Activated CD4-positive, CD25-positive, alpha-beta regulatory T cell treated with anti-CD3 and anti-CD28 coated beads, Interleukin-2, amount 50 U/mL, for 16 hours (primary cell): ENCODE data around the gene TFR2.
"Not testable (repeated sequence)": the region's sequence is repeated elsewhere in the genome, so short reads cannot be mapped to it uniquely, and the experiment has no call there.

Experiments
- DNase-seq: peaks from one replicate; pipeline ENCODE4 v3.0.0-alpha.2; 2020; ENCODE audit warnings: low read depth, low spot score

Gene TFR2

DNA sequence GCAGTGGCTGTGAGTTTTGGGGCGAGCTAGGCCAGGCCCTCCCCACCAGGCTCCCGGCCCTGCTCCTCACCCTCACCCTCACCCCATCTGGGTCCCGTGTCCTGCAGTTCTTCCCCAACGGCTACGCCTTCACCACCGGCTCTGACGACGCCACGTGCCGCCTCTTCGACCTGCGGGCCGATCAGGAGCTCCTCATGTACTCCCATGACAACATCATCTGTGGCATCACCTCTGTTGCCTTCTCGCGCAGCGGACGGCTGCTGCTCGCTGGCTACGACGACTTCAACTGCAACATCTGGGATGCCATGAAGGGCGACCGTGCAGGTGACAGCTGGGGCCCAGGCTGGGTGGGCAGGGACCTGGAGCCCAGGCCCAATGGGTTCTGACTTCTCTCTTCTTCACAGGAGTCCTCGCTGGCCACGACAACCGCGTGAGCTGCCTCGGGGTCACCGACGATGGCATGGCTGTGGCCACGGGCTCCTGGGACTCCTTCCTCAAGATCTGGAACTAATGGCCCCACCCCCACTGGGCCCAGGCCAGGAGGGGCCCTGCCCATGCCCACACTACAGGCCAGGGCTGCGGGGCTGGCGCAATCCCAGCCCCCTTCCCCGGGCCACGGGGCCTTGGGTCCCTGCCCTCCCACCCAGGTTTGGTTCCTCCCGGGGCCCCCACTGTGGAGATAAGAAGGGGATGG, 37.1 kb upstream of the TFR2 start:
- no peak for DNase-seq

DNA sequence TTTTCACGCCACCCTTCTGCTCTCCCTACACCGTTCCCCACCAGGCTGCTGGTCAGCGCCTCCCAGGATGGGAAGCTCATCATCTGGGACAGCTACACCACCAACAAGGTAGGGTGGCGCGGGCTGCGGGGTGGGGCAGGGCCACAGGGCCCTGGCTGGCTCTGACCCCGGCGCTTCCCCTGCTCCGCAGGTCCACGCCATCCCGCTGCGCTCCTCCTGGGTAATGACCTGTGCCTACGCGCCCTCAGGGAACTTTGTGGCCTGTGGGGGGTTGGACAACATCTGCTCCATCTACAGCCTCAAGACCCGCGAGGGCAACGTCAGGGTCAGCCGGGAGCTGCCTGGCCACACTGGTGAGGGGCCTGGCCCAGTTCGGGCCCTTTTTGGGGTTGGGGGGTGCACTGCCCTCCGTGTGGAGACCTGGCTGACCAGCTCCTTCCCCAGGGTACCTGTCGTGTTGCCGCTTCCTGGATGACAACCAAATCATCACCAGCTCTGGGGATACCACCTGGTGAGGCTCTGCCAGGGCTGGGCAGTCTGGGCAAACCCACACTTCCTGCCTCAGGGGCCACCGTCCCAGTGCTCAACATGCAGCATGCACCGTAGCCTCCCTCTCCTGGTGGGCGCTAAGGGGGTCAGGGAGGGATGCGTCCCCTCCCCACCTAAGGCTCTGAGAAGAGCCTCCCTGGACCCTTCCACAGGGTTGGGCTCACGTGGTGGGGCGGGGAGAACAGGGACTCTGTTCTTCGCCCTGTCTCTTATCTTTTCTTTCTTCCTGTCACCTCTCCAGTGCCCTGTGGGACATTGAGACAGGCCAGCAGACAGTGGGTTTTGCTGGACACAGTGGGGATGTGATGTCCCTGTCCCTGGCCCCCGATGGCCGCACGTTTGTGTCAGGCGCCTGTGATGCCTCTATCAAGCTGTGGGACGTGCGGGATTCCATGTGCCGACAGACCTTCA, 36.2 kb upstream of the TFR2 start:
- DNase-seq: no peak

GRCh38 chr7:100676501-100677306, 35.4 kb upstream of the TFR2 start:
- DNase-seq: no peak

GRCh38 chr7:100675581-100676350, 34.4 kb upstream of the TFR2 start:
- peak; percentile 76 for DNase-seq

DNA sequence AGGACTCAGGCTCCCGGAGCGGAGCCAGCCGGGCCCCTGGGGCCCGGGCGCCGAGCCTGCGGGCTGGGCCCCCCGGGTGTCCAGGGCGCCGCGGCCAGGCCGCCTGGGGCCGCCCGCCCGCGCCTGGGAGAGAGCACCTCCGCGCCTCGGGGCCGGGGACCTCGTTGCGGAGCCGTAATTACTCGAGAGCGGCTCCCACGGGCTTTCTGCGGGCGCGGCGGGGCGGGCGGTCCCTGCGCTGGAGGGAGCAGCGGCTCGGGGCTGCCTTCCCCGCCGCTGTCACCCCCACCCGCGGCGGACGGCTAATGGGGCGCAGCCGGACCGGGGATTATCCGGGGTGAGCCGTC, 33.7 kb upstream of the TFR2 start:
- DNase-seq: no peak

DNA sequence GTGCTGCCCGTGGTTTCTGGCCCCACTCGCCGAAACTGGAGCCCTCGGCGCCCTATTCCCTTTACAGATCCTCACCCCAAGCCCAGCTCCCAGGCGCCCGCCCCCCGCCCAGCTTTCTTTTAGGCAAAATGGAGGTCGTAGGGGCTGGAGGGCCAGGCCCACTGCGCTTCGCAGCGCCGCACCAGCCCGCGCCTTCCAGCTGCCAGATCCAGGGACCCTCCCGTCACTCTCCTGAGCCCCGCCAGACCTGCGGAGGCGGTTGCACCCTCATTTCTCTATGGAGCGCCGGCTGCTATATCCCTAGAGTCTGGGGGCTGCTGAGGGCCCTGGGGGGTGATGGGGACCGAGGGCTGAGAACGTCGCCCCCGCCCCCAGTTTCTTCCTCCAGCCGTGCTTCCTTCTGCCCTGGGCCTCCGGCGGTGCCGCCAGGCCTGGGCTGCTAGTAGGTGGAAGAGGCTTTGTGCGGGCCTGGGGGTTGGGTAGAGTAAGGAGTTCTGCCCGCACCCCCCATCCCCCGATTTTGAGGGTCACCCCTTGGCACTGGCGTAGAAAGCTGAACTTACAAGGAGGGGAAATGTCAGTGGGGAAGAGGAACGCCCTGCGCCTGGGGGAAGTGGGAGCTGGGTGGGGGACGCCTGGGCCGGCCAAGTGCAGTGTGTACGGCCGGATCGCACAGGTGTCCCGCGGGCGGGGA, 33.2 kb upstream of the TFR2 start:
- DNase-seq: no peak

GRCh38 chr7:100673942-100674410, 32.6 kb upstream of the TFR2 start:
- no peak for DNase-seq

DNA sequence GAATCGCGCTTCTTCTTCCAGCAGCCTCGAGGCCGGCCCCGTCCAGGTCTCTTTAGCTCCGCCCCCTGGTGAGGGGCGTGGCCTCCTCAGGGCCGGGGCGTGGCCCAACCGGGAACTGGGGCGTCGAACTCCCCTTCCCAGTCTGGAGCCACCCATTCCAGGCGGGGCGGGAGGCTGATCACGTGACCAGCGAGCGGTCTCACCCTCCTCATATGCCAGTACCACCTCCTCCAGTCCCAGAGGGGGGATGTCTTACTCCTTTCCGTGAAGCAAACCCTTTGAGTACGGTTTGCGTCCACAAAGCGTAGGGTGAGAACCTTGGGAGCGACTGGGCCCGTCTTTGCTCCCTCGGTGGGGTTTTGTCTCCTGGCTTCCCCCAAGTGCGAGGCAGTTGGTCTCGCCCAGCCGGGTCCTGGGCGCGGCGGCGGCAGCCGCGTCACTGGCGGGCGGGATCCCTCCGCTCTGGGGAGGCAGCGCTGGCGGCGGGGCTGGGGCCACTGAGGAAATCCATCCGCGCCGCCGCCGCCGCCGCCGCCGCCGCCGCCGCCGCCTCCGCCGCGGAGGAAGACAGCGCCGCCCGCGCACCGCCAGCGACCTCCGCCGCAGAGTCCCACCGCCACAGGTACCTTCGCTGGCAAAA, 32.1 kb upstream of the TFR2 start, which contains the start of gene GNB2:
Gene GNB2, plus strand, starts transcription at position 439 of the 640 bp plus-strand sequence. CDS start 2,526 bp downstream, outside the sequence.
- DNase-seq: peak; percentile 93

DNA sequence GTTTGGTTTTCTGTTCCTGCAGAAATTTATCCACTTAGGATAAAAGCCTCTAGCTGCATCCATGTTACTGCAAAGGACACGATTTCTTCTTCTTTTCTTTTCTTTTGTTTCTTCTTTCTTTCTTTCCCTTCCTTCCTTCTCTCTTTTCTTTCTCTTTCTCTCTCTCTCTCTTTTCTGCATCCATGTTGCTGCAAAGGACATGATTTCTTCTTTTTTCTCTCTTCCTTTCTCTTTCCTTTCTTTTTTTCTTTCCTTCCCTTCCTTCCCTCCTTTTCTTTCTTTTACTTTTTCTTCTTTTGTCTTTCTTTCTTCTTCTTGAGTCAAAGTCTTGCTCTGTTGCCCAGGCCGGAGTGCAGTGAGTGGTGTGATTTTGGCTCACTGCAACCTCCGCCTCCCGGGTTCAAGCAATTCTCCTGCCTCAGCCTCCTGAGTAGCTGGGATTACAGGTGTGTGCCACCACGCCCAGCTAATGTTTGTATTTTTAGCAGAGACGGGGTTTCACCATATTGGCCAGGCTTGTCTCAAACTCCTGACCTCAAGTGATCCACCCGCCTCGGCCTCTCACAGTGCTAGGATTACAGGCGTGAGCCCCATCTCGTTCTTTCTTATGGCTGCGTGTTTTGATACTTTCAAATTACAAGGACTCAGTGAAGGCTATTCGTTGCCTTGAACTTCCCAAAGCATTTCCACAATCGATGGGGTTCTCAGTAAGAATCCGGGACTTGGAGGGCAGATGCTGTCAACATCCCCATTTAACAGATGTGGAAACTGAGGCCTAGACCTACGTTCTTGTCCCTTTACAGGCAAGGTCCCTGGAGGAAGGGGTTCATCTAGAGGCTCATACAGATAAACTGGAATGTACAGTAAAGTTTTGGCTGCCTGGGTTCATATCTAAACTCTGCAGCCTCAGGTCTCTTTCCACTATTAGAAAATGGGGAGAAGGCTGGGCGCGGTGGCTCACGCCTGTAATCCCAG, 30.3 kb upstream of the TFR2 start:
- DNase-seq: no peak

DNA sequence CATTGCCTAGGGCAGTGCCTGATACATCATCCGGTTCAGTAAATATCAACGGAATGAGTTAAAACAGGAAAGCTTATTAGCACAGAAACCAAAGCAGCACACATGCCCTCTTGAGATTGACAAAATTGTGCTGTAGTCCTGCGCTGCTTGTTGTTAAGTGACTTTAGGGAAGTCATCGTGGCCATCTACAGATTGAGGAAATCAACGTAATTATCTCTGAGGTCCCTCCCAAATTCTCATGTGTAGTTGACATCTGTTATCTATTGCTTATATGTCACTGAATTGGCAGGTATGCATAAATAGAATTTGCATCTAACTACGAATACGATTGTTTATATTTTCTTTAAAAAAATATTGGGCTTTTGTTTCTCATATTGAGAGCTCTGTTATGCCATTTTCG, 28.7 kb upstream of the TFR2 start:
- DNase-seq: no peak

DNA sequence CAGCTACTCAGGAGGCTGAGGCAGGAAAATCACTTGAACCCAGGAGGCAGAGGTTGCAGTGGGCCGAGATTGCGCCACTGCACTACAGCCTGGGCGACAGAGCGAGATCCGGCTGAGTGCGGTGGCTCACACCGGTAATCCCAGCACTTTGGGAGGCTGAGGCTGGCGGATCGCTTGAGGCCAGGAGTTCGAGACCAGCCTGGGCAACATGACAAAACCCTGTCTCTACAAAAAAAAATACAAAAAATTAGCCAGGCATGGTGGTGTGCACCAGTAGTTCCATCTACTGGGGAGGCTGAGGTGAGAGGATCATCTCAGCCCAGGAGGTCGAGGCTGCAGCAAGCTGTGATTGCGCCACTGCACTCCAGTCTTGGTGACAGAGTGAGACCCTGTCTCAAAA, 27.8 kb upstream of the TFR2 start:
- DNase-seq: not testable (repeated sequence)

- DNase-seq: no peak
Measured at GRCh38 chr7:100668069-100668449, 26.7 kb upstream of the TFR2 start.

DNA sequence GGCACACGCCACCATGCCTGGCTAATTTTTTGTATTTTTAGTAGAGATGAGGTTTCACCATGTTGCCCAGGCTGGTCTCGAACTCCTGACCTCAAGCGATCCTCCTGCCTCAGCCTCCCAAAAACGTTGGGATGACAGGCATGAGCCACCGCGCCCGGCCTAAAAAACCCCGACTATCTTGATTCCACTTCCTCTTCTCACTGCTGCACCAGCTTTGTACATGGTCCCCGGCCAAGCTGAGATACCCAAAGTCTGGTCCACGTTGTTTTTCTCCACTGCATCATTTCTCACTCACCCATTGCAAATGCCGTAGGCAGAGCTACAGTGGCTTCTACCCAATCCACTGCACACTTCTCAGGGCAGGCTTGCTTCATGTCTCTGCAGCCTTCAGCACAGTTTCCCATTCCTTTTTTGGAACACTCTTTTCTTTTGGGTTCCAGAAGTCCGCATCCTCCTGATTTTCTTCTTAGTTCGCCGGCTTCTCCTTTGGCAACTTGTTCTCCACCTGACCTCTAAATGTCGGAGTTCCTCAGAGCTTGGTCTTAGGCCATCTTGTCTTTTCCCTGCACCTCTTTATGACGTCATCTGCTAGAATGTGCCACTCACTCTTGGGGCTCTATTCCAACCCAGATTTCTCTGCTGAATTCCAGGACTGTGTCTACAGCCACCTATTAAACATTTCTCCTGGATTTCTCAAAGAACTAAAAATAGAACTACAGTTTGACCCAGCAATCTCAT, 26.1 kb upstream of the TFR2 start:
- no peak for DNase-seq

DNA sequence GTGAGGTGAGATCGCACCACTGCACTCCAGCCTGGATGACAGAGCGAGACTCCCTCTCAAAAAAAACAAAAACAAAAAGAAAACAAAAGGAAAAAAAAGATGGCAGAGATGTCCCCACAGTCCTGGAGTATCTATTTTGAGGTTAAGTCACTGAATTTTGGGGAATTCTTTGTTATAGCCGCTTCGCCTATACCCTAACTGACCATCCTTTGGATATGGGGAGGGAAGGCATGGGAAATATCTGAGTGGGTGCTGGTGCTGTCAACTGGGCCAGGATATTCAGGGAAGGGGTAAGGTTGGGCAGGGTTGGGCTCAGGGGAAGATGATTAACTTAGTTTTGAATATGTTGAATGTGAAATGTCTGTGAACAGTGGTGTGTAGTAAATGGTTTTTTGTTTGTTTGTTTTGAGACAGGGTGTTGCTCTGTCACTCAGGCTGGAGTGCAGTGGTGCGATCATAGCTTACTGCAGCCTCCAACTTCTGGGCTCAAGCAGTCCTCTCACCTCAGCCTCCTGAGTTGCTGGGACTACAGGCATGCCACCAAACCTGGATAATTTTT, 23.9 kb upstream of the TFR2 start:
- no peak for DNase-seq

DNA sequence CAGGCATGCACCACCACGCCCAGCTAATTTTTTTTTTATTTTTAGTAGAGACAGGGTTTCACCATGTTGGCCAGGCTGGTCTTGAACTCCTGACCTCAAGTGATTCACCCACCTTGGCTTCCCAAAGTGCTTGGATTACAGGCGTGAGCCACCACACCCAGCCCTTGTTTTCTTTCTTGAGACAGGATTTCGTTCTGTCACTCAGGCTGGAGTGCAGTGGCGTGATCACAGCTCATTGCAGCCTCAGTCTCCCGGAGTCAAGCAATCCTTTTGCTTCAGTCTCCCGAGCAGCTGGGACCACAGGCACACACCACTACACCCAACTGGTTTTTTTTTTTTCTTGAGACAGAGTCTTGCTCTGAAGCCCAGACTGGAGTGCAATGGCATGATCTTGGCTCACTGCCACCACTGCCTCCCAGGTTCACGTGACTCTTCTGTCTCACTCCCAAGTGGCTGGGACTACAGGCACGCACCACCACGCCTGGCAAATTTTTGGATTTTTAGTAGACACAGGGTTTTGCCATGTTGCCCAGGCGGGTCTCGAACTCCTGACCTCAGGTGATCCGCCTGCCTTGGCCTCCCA, 20.9 kb upstream of the TFR2 start:
- DNase-seq: not testable (repeated sequence)

GRCh38 chr7:100655908-100656674, 14.7 kb upstream of the TFR2 start, which contains the start of gene ACTL6B:
Gene ACTL6B, minus strand, starts transcription at chr7:100656448. Its CDS starts 94 bp downstream, at chr7:100656354.
- DNase-seq: no peak
